ENCODE results near the gene IDI2. TPM values are rescaled to one million over a fixed set of nuclear protein-coding genes. Genes with fewer than 3 reads are reported as not detected.
"Not testable (repeated sequence)": the region's sequence is repeated elsewhere in the genome, so short reads cannot be mapped to it uniquely, and the experiment has no call there.

Gene IDI2
- not detected for total RNA-seq
- long read RNA-seq, donor 1 = 0 reads
- long read RNA-seq, donor 2 = 0 reads

DNA sequence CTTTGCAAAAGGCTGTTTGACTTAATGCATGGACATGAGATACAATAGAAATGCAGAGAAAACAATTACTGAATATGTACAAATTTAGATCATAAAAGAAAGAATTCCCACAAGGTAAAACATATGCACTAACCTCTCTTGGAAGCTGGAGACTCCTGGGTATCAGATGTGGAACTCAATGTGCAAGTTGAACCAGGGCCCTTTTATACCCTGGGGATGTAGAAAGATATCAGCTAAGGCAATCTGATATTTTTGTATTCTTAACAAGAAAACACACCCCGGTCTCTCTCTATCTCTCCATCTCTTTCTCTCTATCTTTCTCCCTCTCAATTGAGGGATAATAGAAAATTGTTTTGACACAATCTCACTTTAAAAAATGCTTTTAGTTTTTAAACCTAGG, at the start of gene IDI2:
Gene IDI2 (minus strand): TSS at position 177 of the 400 bp plus-strand sequence. CDS start 1,136 bp downstream, outside the sequence.
- Histone ChIP-seq H3K4me3 (no peak within 1 kb of the TSS), H3K4me1 (ENCODE audit: low read depth) (no peaks in the 10 kb centered on the region), H3K36me3 (ENCODE audit: low read depth) (no peaks in the 10 kb centered on the region), H3K9me3 (no peaks in the 10 kb centered on the region)
- intact Hi-C loops (cut with DNase I, micrococcal nuclease) = no loop called here
- ATAC-seq (no peak), DNase-seq (no peak)
- TF ChIP-seq, protein P1, sequence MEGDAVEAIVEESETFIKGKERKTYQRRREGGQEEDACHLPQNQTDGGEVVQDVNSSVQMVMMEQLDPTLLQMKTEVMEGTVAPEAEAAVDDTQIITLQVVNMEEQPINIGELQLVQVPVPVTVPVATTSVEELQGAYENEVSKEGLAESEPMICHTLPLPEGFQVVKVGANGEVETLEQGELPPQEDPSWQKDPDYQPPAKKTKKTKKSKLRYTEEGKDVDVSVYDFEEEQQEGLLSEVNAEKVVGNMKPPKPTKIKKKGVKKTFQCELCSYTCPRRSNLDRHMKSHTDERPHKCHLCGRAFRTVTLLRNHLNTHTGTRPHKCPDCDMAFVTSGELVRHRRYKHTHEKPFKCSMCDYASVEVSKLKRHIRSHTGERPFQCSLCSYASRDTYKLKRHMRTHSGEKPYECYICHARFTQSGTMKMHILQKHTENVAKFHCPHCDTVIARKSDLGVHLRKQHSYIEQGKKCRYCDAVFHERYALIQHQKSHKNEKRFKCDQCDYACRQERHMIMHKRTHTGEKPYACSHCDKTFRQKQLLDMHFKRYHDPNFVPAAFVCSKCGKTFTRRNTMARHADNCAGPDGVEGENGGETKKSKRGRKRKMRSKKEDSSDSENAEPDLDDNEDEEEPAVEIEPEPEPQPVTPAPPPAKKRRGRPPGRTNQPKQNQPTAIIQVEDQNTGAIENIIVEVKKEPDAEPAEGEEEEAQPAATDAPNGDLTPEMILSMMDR (IDR thresholded peaks at IDR 0.05) = no peak

DNA sequence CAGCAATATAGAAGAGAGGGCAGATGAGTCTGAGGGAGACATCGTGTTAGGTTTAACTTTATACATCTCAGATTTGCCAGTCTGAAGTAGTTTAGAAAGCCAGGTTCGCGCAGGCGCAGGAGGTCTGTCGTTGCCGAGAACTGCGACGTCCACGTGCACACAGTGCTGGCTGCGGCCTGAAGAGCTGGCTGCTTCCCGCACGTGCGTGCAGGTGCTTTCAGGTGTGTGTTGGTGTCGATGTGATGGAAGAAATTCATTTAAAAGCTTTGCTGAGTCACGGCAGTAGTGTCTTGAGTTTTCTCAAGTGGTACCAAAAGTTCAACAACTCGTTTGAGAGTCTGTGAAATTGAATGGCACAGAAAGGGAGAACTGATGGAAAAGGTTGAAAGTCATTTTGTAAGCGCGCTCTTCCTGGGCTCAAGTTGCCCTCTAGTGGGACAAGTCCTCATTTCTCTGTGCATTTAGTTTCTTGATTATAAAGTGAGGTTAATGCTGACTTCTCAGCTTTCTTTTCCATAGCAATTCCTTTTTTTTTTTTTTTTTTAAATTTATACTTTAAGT, 49.2 kb upstream of the IDI2 start:
- Histone ChIP-seq H3K36me3 (ENCODE audit: low read depth) (peaks cover under 1% of the 10 kb centered on the region), H3K4me3 (no peak overlapping the region), H3K9me3 (no peaks in the 10 kb centered on the region), H3K4me1 (ENCODE audit: low read depth) (peaks cover 12% of the 10 kb centered on the region)
- ATAC-seq (no peak), DNase-seq (no peak)
- TF ChIP-seq, protein P1 (IDR thresholded peaks at IDR 0.05) = no peak
- intact Hi-C loops (cut with DNase I, micrococcal nuclease) = no loop called here

DNA sequence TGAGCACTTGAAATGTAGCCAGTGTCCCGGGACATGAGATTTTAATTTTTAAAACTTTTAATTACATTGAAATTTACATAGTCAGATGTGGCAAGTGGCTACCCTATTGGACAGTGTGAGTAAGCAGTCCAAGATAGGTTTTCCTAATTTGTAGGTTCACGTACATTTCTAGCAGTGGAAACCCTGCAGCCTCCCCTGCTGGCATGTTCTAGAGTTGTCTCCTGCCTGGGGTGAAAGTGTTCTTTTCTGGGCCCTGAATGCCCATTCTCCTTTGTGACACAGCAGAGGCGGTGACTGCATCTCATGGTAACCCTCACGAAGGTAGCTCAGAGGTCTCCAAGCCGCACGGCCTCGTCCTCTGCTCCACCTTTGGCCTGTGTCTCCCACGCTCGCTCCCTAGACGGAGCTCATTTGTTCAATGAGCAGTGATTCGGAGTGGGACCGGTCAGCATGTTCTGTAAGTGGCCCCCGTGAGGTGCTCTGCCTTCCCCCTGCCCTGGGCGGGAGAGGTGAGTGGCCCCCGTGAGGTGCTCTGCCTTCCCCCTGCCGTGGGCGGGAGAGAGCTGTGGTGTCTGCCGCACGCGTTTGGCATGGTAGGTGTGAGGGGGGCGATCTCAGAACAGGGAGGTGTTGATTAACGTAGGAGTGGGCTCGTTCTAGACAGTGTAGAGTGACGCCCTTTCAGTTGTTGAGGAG, 48.5 kb upstream of the IDI2 start:
- ATAC-seq (no peak), DNase-seq (no peak)
- H3K9me3 ChIP-seq = no peaks in the 10 kb centered on the region
- H3K4me1 ChIP-seq (ENCODE audit: low read depth) = peaks cover 8% of the 10 kb centered on the region
- no peaks in the 10 kb centered on the region for H3K36me3 ChIP-seq (ENCODE audit: low read depth)
- H3K4me3 ChIP-seq = no peak overlapping the region
- intact Hi-C loops (cut with DNase I, micrococcal nuclease) = no loop called here
- TF ChIP-seq, protein P1 (IDR thresholded peaks at IDR 0.05) = no peak

DNA sequence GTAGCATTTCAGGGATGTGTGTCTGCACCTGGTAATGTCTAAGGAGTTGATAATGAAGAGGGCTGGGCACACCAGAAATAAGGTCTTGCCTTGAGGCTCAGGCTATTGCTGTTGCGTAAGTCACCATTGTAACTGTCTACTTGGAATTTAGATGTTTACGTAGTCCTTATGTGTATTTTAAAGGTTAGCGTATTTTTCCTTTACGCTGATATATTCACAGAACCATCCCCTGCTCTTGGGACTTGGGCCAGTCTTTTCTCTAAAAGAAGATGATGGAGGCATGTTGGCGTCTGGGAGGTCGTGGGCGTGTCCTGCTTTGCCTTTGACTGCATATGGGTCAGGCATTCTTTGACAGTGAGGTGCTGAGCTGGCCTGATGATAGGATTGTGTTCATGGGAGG, 45.3 kb upstream of the IDI2 start:
- TF ChIP-seq, protein P1 (IDR thresholded peaks at IDR 0.05) = no peak
- no peaks in the 10 kb centered on the region for H3K9me3 ChIP-seq
- ATAC-seq = no peak
- no peaks in the 10 kb centered on the region for H3K36me3 ChIP-seq (ENCODE audit: low read depth)
- H3K4me1 ChIP-seq (ENCODE audit: low read depth) = peaks cover 9% of the 10 kb centered on the region
- DNase-seq = no peak
- intact Hi-C loops (cut with DNase I, micrococcal nuclease) = no loop called here
- H3K4me3 ChIP-seq = no peak overlapping the region

DNA sequence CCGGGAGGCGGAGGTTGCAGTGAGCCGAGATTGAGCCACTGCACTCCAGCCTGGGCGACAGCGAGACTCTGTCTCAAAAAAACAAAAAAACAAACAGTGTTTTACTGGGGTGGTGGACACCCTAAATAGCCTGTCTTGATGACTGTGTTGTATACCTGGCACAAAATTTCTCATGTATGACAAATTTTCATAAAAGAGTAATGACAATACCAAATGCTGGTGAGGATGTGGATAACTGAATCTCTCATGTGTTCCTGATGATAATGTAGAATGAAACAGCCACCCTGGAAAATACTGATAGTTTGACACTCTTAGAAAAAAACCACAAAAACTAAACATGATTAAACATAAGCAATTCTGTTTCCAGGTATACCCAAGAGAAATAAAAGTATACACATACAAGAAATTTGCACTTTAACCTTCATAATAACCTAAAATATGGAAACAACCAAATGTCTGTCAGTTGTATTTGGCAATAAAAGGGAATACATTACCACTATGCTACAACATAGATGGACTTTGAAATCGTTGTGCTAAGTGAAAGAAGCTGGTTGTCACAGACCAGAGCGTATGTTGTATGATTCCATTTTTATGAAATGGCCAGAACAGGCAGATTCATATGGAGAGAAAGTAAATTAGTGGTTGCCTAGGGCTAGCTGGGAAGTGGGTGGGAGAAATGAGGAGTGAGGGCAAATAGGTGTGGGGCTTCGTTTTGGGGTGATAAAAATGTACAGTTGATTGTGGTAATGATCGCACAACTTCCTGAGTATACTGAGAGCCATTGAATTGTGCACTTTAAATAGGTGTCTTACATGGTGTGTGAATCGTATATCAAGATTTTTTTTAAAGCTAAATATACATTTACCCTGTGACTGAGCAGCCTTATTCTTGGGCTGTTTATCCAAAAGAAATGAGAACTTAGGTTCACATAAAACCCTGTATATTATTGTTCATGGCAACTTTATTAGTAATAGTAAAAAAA, 43.0 kb upstream of the IDI2 start:
- Histone ChIP-seq H3K4me1 (ENCODE audit: low read depth) (peaks cover 9% of the 10 kb centered on the region), H3K36me3 (ENCODE audit: low read depth) (no peaks in the 10 kb centered on the region), H3K4me3 (no peak overlapping the region), H3K9me3 (no peaks in the 10 kb centered on the region)
- DNase-seq (no peak), ATAC-seq (peak; percentile 90)
- TF ChIP-seq, protein P1 (IDR thresholded peaks at IDR 0.05) = no peak
- intact Hi-C loops (cut with DNase I, micrococcal nuclease) = no loop called here

DNA sequence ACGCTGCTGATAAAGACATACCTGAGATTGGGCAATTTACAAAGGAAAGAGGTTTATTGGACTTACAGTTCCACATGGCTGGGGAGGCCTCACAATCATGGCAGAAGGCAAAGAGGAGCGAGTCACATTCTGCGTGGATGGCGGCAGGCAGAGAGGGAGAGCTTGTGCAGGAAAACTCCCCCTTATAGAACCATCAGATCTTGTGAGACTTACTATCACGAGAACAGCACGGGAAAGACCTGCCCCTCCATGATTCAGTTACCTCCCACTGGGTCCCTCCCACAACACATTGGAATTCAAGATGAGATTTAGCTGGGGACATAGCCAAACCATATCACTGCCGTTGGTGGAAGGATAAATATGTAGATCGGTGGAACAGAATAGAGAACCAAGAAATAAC, 41.1 kb upstream of the IDI2 start:
- H3K36me3 ChIP-seq (ENCODE audit: low read depth); ATAC-seq; DNase-seq; H3K9me3 ChIP-seq; H3K4me1 ChIP-seq (ENCODE audit: low read depth); H3K4me3 ChIP-seq; intact Hi-C loops (cut with DNase I, micrococcal nuclease): not testable (repeated sequence)
